ENCODE measurements around the gene GUCY1A2.

- TF ChIP-seq CTCF (optimal IDR thresholded peaks at IDR 0.05 in 1 of 3, IDR thresholded peaks at IDR 0.05 in 1 of 3, conservative IDR thresholded peaks at IDR 0.05 in 1 of 3; ENCODE audit: extremely low read depth in 1 of 3, insufficient read depth in 2 of 3, low read length in 3 of 3) (no peak), EZH2 (IDR thresholded peaks at IDR 0.05; ENCODE audit: low read length) (no peak)
Measured at GRCh38 chr11:106624377-106624776, 393.9 kb downstream of the GUCY1A2 start.

Data from keratinocyte (primary cell).